Astrocyte of the spinal cord (primary cell): Measurements from ENCODE around the gene CEACAM16.
A peak's percentile ranks its signal among the peaks of the same experiment; 100 is the strongest.

ENCODE experiments used
- DNase-seq: peaks from one replicate; pipeline ENCODE4 v3.0.0; 2011; ENCODE audit warnings: low read depth, low spot score
- H3K4me3 ChIP-seq: 2 replicates; pipeline ENCODE4 v1.5.1; 2011; ENCODE audit warnings: low read depth, mild to moderate bottlenecking, low read length, moderate library complexity
- CTCF ChIP-seq: IDR thresholded peaks from 2 replicates; pipeline ENCODE4 v1.5.1; 2012; ENCODE audit warnings: low read depth, mild to moderate bottlenecking, low read length, inconsistent platforms
- in situ Hi-C: cut with HindIII; loops from 2 replicates; pipeline ENCODE4 v1.10.0; 2017; ENCODE audit warnings: low sequenced_read_pairs

The CEACAM16 gene

GRCh38 chr19:44723299-44723951 lies 24.5 kb downstream of the CEACAM16 start:
- in situ Hi-C loops = no loop called here
- no peak for TF ChIP-seq CTCF
- no peak overlapping the region for H3K4me3 ChIP-seq
- DNase-seq = no peak

GRCh38 chr19:44723952-44724319 lies 25.0 kb downstream of the CEACAM16 start:
- peak; percentile 80 for DNase-seq
- in situ Hi-C loops = no loop called here
- H3K4me3 ChIP-seq = no peak overlapping the region
- peak; percentile 99 for TF ChIP-seq CTCF

GRCh38 chr19:44725251-44725650 lies 26.3 kb downstream of the CEACAM16 start:
- in situ Hi-C loops = no loop called here
- H3K4me3 ChIP-seq = no peak overlapping the region
- no peak for DNase-seq
- TF ChIP-seq CTCF = no peak

GRCh38 chr19:44725684-44726083 lies 26.7 kb downstream of the CEACAM16 start:
- no peak for TF ChIP-seq CTCF
- no peak overlapping the region for H3K4me3 ChIP-seq
- no peak for DNase-seq
- in situ Hi-C loops = no loop called here

GRCh38 chr19:44726465-44726864 lies 27.5 kb downstream of the CEACAM16 start:
- in situ Hi-C loops = no loop called here
- TF ChIP-seq CTCF = no peak
- H3K4me3 ChIP-seq = no peak overlapping the region
- DNase-seq = no peak

GRCh38 chr19:44728178-44728577 lies 29.2 kb downstream of the CEACAM16 start:
- no peak overlapping the region for H3K4me3 ChIP-seq
- no peak for TF ChIP-seq CTCF
- no peak for DNase-seq
- in situ Hi-C loops = no loop called here

GRCh38 chr19:44729516-44730033 lies 30.6 kb downstream of the CEACAM16 start:
- DNase-seq = no peak
- no peak for TF ChIP-seq CTCF
- in situ Hi-C loops = no loop called here
- H3K4me3 ChIP-seq = no peak overlapping the region
